Measurements from ENCODE around the gene DTD1.
A peak's percentile ranks its signal among the peaks of the same experiment; 100 is the strongest.

DTD1 gene

DNA sequence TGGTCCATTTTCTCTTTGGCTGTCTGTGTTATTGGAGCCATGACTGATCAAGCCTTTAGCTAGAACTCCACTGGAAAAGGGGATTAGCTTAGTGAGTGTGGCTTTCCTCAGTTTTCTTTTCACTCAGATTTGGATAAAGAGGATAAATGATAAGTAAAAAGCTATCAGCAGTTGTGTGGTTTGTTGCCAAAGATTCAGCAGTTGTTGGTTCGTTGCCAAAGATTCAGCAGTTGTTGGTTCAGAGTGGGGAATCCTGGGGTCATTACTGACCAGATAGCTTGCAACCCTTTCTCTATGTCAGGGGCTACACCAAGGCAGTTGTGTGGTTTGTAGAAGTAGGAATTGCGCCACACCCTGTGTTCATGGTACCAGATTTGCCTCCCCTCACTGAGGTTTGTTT, 118.1 kb downstream of the DTD1 start:
- DNase-seq (ENCODE audit: low spot score): no peak

- DNase-seq (ENCODE audit: low spot score): no peak
Observed at GRCh38 chr20:18712131-18712530, 124.3 kb downstream of the DTD1 start.

DNA sequence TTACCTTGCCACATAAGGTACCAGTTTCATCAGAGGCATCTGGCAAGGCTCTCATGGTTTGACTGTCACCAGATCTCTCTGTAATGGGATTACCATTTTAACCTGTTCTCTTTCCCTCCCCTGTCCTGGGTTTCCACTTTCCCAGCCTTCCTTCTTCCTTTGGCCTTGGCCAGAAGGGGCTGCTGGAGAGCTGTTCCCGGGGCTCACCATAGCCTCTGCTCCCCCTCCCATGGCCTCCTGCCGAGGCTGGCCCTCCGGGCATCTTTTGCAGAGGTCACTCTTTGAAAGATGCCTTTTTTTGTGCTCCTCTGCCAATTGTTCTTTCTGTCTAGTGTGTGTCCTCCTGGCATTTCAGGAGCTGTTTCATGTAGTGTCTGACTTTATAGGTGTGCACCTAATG, 125.0 kb downstream of the DTD1 start:
- DNase-seq (ENCODE audit: low spot score): no peak

DNA sequence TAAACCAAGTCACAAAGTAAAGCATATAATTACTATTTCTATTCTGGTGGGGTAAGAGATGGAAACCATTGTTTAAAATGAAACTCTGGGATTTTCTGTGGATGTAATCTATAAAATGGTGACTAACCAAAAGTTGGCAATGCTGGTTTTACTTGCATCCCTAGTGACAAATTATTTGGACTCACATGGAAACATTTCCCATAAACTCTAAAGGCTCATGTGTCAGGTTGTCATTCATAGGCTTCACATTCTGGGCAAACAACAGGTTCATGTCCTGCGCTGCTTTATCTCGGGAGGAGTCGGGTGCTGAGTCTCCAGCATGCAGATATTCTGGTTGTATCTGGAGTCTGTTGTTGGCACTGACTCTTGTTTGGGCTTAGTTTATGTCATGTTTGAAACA, 127.7 kb downstream of the DTD1 start:
- no peak for DNase-seq (ENCODE audit: low spot score)

DNA sequence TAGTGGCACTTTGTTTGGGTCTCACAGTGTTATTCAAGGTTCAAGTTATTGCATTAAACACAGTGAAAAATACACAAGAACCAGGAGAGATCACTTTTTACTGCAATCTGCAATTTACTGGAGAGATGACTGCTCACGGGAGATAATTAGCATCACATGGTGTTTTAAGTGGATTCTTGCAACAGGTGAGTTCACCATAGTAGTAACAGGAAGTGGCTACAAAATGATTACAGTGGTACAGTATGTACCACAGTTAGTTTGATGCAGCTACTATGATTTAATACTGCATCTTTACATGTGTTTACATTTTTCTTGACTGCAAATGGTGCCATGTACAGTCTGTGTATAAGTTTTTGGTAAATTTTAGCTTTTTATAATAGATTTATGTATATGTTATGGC, 129.2 kb downstream of the DTD1 start:
- no peak for DNase-seq (ENCODE audit: low spot score)

DNA sequence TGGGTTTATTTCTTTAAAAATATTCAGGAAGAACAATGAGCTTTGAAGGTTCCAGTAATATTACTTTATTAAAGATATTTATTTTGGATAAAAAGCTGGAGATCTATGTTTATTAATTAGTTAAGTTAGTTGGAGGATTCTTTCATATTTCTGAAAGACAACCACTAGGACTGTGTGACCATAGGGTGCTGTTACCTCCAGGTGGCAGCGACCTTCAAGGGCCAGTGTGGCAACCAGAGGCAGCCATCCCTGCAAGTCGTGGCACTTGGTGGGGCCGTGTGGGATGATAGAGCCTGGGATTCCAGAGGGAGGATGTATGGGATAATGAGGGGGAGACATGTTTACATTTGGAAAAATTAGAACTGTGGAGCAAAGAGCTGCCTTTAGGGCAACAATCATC, 130.3 kb downstream of the DTD1 start:
- no peak for DNase-seq (ENCODE audit: low spot score)

GRCh38 chr20:18719426-18719825, 131.6 kb downstream of the DTD1 start:
- no peak for DNase-seq (ENCODE audit: low spot score)

GRCh38 chr20:18721551-18722115, 133.8 kb downstream of the DTD1 start:
- DNase-seq (ENCODE audit: low spot score): no peak

DNA sequence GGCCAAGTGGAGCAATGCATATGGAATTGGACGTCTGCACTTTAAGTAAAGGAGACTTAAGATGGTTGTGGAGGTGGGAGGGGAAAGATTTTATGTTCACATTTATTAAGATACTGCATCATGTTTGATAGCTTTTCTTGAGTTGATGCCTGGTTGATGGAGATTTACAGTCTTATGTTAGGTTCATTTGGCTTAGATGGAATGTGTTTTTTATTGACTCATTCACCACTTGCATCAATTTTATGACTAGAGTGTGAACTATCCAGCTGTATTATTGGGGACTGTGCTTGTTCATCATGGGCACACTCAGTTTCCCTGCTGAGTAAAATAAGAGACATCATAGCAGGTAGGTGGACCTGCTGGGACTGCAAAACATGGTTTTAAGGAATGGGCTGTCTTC, 134.5 kb downstream of the DTD1 start:
- no peak for DNase-seq (ENCODE audit: low spot score)

- no peak for DNase-seq (ENCODE audit: low spot score)
Observed at GRCh38 chr20:18724077-18724476, 136.2 kb downstream of the DTD1 start.

- no peak for DNase-seq (ENCODE audit: low spot score)
Observed at GRCh38 chr20:18724788-18725464, 137.1 kb downstream of the DTD1 start.

DNA sequence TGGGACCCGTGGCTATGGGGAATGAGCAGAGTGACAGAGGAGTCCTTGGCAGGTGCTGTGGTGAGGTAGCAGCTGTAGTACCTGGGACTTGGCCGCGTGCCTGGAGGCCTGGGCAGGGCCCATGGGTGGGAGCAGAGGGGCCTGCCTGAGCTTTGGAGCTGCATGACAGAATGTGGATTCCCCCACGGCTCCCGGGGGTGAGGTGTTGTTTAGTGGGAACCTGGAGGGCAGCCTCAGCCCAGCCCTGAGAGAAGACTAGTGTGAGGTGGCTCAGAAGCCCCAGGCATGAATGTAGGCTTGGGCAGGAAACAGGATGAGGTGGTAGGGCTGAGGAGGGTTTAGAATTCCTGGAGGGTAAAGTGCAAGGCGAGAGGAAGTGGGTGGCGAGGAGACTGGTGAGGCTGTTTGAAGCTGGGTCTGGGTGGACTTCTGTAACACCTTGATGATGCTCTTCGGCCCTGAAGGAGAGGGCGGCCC, 139.2 kb downstream of the DTD1 start:
- no peak for DNase-seq (ENCODE audit: low spot score)

DNA sequence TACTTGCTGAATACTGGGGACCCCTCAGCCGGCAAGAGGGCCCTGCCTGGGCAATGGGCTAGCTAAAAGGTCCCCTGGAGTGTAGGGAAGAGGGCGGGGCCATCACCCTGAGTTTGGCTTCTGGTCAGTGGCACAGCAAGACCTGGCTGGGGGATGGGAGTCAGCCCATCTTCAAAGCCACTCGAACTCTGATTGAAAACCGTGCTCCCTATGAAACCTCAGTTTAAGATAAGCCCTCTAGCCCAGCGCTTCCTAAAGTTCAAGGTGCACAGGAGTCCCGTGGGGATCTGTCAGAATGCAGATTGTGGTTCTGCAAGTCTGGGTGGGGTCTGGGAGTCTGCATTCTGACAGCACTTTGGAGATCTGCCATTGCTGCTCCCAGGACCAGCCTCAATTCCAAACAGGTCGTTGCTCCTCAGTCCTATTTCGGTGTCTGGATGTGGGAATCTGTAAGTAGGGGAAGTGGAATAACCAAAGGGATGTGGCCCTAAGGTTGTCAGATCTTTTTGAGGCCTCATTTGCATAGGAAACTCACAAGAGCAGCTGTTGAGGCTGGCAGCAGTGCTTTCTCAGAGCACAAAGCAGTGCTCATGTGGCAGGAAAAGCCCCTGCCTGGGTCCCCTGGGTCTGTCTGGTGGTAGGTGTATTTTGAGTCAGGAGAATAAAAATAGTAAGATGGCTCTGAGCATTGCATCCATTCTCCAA, 140.5 kb downstream of the DTD1 start:
- no peak for DNase-seq (ENCODE audit: low spot score)

GRCh38 chr20:18728870-18729224, 141.0 kb downstream of the DTD1 start:
- no peak for DNase-seq (ENCODE audit: low spot score)

DNA sequence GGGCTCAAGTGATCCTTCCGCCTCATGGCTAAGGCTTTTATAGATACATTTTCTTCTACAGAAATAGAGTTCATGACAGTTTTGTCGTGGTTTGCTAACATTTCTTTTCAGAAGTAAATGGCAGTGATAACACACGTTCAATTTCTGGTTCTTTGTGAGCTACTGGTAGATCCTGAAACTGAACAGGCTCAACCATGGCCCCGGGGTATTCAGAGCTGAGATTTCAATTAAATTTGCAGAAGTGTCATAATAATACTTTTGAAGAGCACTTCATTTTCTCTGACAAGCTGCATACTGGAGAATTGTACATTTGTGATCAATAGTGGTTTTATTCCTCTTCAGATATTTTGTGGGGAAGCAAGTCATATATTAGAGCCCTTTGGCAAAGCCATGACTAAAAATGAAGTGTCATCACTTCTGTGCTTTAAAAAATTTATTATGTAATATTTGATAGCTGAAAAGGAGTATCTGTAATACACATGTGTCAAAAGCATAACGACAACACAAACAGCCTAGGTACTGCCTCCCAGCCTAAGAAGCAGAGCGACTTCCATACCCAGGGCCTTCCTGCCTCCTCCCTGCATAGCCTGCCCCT, 141.5 kb downstream of the DTD1 start:
- DNase-seq (ENCODE audit: low spot score): no peak

GRCh38 chr20:18731940-18732339, 144.1 kb downstream of the DTD1 start:
- no peak for DNase-seq (ENCODE audit: low spot score)

- DNase-seq (ENCODE audit: low spot score): no peak
Observed at GRCh38 chr20:18734525-18735189, 146.8 kb downstream of the DTD1 start.

DNA sequence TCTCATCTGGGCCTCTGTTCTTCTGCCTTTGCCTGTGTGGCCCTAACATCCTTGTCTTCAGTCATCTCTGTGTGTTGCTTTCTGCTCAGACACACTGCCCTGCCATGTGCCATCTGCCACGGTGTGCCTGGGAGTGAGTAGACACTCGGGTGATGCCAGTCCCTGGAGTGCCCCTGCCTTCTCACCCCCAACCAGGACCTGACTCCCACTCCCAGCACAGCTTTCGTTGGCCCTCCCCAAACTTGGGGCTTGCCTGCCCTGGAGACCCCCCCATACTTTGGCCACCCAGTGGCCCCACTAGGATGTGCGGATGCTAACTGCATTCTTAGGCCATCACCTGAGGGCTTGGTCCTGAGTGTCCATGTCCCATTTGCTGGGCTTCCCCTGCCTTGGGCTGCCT, 149.3 kb downstream of the DTD1 start:
- DNase-seq (ENCODE audit: low spot score): no peak

- no peak for DNase-seq (ENCODE audit: low spot score)
Observed at GRCh38 chr20:18738055-18738454, 150.2 kb downstream of the DTD1 start.

- DNase-seq (ENCODE audit: low spot score): no peak
Observed at GRCh38 chr20:18738888-18739287, 151.0 kb downstream of the DTD1 start.

- peak; percentile 43 for DNase-seq (ENCODE audit: low spot score)
Observed at GRCh38 chr20:18739751-18740166, 151.9 kb downstream of the DTD1 start.

GRCh38 chr20:18740726-18741125, 152.9 kb downstream of the DTD1 start:
- no peak for DNase-seq (ENCODE audit: low spot score)

- no peak for DNase-seq (ENCODE audit: low spot score)
Observed at GRCh38 chr20:18742841-18743240, 155.0 kb downstream of the DTD1 start.

All from globus pallidus (tissue), 1 donor.